ENCODE data around the gene SMAD9.

DNA sequence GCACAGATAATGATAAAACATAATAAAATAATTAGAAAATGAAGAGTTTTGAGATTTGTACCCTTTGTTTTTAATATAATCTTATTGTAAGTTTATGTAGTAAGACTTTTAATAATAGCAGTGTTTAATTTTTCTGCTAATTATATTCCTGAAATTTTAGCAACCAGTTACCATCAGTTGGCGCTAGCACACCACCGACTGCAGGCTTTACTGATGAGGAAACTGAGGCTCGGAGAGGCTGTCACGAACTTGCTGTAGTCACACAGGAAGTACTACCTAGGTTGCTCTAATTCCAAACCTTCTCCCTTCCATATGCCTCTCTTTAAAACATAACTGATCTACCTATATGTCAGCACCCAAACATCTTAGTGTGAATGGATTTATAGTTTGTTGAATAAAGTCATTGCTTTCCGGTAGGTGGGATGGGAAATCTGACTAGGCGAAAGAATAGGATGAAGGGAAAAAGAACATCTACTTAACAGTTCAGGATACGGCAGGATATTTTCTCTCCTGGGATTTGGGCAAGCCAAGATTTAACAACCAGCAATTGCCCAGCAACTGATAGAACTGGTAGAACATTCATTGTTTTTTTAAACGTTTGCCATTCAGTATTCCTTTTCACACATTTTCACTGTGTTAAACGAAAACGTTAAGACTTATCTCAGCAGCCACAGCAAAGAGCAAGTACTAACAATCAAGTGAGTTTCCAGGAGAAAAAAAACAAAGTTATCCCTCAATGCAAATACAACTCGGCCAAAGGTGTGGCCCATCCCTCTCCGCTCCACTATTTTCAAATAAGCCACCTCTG lies 101.8 kb downstream of the SMAD9 start:
- TF ChIP-seq, protein P1, sequence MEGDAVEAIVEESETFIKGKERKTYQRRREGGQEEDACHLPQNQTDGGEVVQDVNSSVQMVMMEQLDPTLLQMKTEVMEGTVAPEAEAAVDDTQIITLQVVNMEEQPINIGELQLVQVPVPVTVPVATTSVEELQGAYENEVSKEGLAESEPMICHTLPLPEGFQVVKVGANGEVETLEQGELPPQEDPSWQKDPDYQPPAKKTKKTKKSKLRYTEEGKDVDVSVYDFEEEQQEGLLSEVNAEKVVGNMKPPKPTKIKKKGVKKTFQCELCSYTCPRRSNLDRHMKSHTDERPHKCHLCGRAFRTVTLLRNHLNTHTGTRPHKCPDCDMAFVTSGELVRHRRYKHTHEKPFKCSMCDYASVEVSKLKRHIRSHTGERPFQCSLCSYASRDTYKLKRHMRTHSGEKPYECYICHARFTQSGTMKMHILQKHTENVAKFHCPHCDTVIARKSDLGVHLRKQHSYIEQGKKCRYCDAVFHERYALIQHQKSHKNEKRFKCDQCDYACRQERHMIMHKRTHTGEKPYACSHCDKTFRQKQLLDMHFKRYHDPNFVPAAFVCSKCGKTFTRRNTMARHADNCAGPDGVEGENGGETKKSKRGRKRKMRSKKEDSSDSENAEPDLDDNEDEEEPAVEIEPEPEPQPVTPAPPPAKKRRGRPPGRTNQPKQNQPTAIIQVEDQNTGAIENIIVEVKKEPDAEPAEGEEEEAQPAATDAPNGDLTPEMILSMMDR (IDR thresholded peaks at IDR 0.05): no peak
- TF ChIP-seq POLR2AphosphoS5 (IDR thresholded peaks at IDR 0.05): no peak
- no peak for TF ChIP-seq POLR2A (IDR thresholded peaks at IDR 0.05)
